Kidney (tissue), 14 donors: ENCODE results near the gene OTUD4. TPM values are rescaled to one million over a fixed set of nuclear protein-coding genes. Genes with fewer than 3 reads are reported as not detected.

ENCODE experiments used
- DNase-seq, 5 donors: peaks; one replicate each; pipeline ENCODE4 v3.0.0-alpha.2; 2013 to 2020
- FAIRE-seq: peaks from 2 replicates; lab custom pipeline; 2012; peaks lifted over from hg19 to GRCh38; lab: Jason Lieb, UNC
- H3K27ac ChIP-seq, 2 donors: one replicate each; pipeline ENCODE4 v1.7.0; 2013; ENCODE audit warnings: low read depth in 2 of 2, low read length in 2 of 2, inconsistent platforms in 1 of 2
- H3K27me3 ChIP-seq: one replicate; pipeline ENCODE4 v1.7.1; 2013; ENCODE audit warnings: low read length, inconsistent platforms; ENCODE audit not compliant: control insufficient read depth, insufficient read depth
- H3K36me3 ChIP-seq, 3 donors: one replicate each; pipeline versions ENCODE4 v1.7.0 to v1.7.1; 2013; ENCODE audit warnings: low read length in 3 of 3, control low read depth in 1 of 3, inconsistent platforms in 1 of 3; ENCODE audit not compliant: insufficient read depth in 3 of 3, control insufficient read depth in 2 of 3
- H3K4me1 ChIP-seq, 3 donors: one replicate each; pipeline versions ENCODE4 v1.7.0 to v1.7.1; 2013; ENCODE audit warnings: low read length in 3 of 3, inconsistent platforms in 1 of 3, low read depth in 1 of 3; ENCODE audit not compliant: control insufficient read depth in 2 of 3, insufficient read depth in 2 of 3
- H3K4me3 ChIP-seq, 3 donors: one replicate each; pipeline versions ENCODE4 v1.7.0 to v1.8.1; 2013; ENCODE audit warnings: low read length in 3 of 3, control low read depth in 1 of 3, inconsistent platforms in 1 of 3
- H3K9ac ChIP-seq, 3 donors: one replicate each; pipeline versions ENCODE4 v1.7.0 to v1.7.1; 2013; ENCODE audit warnings: low read length in 3 of 3, control low read depth in 1 of 3, inconsistent platforms in 1 of 3
- H3K9me3 ChIP-seq, 3 donors: one replicate each; pipeline versions ENCODE4 v1.7.0 to v1.7.1; 2013; ENCODE audit warnings: low read length in 3 of 3, control low read depth in 1 of 3, inconsistent platforms in 1 of 3; ENCODE audit not compliant: control insufficient read depth in 2 of 3, insufficient read depth in 1 of 3
- CTCF ChIP-seq: IDR thresholded peaks from 3 replicates; pipeline ENCODE4 v1.5.1; 2012; ENCODE audit warnings: mild to moderate bottlenecking, moderate library complexity, borderline replicate concordance; ENCODE audit not compliant: insufficient read depth; ENCODE audit errors: extremely low read depth
- intact Hi-C: fragments of 100-400 bp; cut with DNase I; formaldehyde crosslinking; loops from one replicate; pipeline ENCODE4 v1.11.1; 2022
- polyA plus RNA-seq: library from polyadenylated mRNA; stranded (reverse); fragments of 350-450 nt; fragmentation: Illumina TruSeq; extraction: RNeasy Lipid Tissue Mini Kit (QIAGEN cat#74804); gene quantifications from one replicate; pipeline ENCODE4 v1.2.3, GENCODE V29; 2014; ENCODE audit warnings: low read depth, low replicate concordance; ENCODE audit not compliant: insufficient read depth
- total RNA-seq: library from RNA; stranded (reverse); fragmentation: NEBNext Ultra II Directional; extraction: Animal tissue kit (Norgen Biotek cat#: 25700); gene quantifications from one replicate; pipeline ENCODE4 v1.2.1, GENCODE V29; 2021
- donor health status: control.
- donor health status: control.
- donor health status: control.
- donor health status: control.
- donor health status: control.
- donor health status: DM: yes; HTN: yes; CAD: no.
- donor health status: Normal renal cell carcinoma (clear cell type).

Gene OTUD4
- total and polyA plus RNA-seq, 2 donors from 2014 or later = 5.6 to 45.4 TPM

- no peak overlapping the region for H3K9ac ChIP-seq
- no peak for TF ChIP-seq CTCF
- H3K36me3 ChIP-seq = peaks cover 2 to 18% (median 5%) of the 10 kb centered on the region in 3 donors
- H3K4me3 ChIP-seq = no peak overlapping the region
- no peak overlapping the region for H3K27ac ChIP-seq
- no peaks in the 10 kb centered on the region for H3K27me3 ChIP-seq
- FAIRE-seq (no peak), DNase-seq (no peak)
- peaks cover 0 to 6% (median 4%) of the 10 kb centered on the region in 3 donors for H3K4me1 ChIP-seq
- H3K9me3 ChIP-seq = no peaks in the 10 kb centered on the region
- intact Hi-C loops = no loop called here
Observed at GRCh38 chr4:145102619-145103018, 77.8 kb downstream of the OTUD4 start.

GRCh38 chr4:145101091-145101490 is 79.3 kb downstream of the OTUD4 start:
- no peak for TF ChIP-seq CTCF
- Histone ChIP-seq H3K36me3 (peaks cover 2 to 10% (median 4%) of the 10 kb centered on the region in 3 donors), H3K9me3 (no peaks in the 10 kb centered on the region), H3K4me1 (peaks cover 0 to 11% (median 10%) of the 10 kb centered on the region in 3 donors), H3K4me3 (no peak overlapping the region), H3K27ac (no peak overlapping the region), H3K27me3 (no peaks in the 10 kb centered on the region), H3K9ac (no peak overlapping the region)
- no peak for DNase-seq
- FAIRE-seq = no peak
- intact Hi-C loops = no loop called here

GRCh38 chr4:145099653-145100052 is 80.7 kb downstream of the OTUD4 start:
- DNase-seq (peak in 2 of 5 donors; percentile 2 to 6), FAIRE-seq (no peak)
- peaks cover 0 to 5% (median 0%) of the 10 kb centered on the region in 3 donors for H3K36me3 ChIP-seq
- H3K27ac ChIP-seq = no peak overlapping the region
- peak overlapping the region in 2 of 3 donors; percentile 92 to 97 for H3K4me3 ChIP-seq
- peaks cover 0 to 1% (median 0%) of the 10 kb centered on the region in 3 donors for H3K9me3 ChIP-seq
- no peaks in the 10 kb centered on the region for H3K27me3 ChIP-seq
- peaks cover 0 to 11% (median 10%) of the 10 kb centered on the region in 3 donors for H3K4me1 ChIP-seq
- H3K9ac ChIP-seq = peak overlapping the region in 2 of 3 donors; percentile 12 to 13
- intact Hi-C loops = no loop called here
- no peak for TF ChIP-seq CTCF

- Histone ChIP-seq H3K36me3 (peaks cover 6 to 11% (median 6%) of the 10 kb centered on the region in 3 donors), H3K27ac (peak overlapping the region; percentile 90 to 92), H3K9ac (peak overlapping the region; percentile 97 to 99 (median 98)), H3K4me3 (peak overlapping the region; percentile 92 to 99 (median 97)), H3K9me3 (peaks cover 0 to 1% (median 0%) of the 10 kb centered on the region in 3 donors), H3K27me3 (no peaks in the 10 kb centered on the region), H3K4me1 (peaks cover 0 to 11% (median 10%) of the 10 kb centered on the region in 3 donors)
- TF ChIP-seq CTCF = no peak
- DNase-seq (peak in 2 of 5 donors; percentile 65 to 68), FAIRE-seq (no peak)
- intact Hi-C loops = no loop called here
Observed at GRCh38 chr4:145098675-145099037, 81.7 kb downstream of the OTUD4 start.
